Astrocyte of the spinal cord (primary cell): ENCODE data around the gene SMARCAL1.

Source experiments
- DNase-seq: peaks from one replicate; pipeline ENCODE4 v3.0.0; 2011; ENCODE audit warnings: low read depth, low spot score
- H3K4me3 ChIP-seq: 2 replicates; pipeline ENCODE4 v1.5.1; 2011; ENCODE audit warnings: low read depth, mild to moderate bottlenecking, low read length, moderate library complexity
- CTCF ChIP-seq: IDR thresholded peaks from 2 replicates; pipeline ENCODE4 v1.5.1; 2012; ENCODE audit warnings: low read depth, mild to moderate bottlenecking, low read length, inconsistent platforms
- in situ Hi-C: cut with HindIII; loops from 2 replicates; pipeline ENCODE4 v1.10.0; 2017; ENCODE audit warnings: low sequenced_read_pairs

SMARCAL1 gene

GRCh38 chr2:216406826-216407225, 5.5 kb upstream of the SMARCAL1 start:
- in situ Hi-C loops: no loop called here
- no peak for TF ChIP-seq CTCF
- H3K4me3 ChIP-seq: no peak overlapping the region
- no peak for DNase-seq

- no peak for DNase-seq
- in situ Hi-C loops: no loop called here
- no peak overlapping the region for H3K4me3 ChIP-seq
- no peak for TF ChIP-seq CTCF
These were observed 3.6 kb upstream of the SMARCAL1 start for GRCh38 chr2:216408426-216409290.

GRCh38 chr2:216410550-216410949, 1.7 kb upstream of the SMARCAL1 start:
- no peak overlapping the region for H3K4me3 ChIP-seq
- DNase-seq: no peak
- in situ Hi-C loops: no loop called here
- TF ChIP-seq CTCF: no peak

- H3K4me3 ChIP-seq: no peak overlapping the region
- in situ Hi-C loops: no loop called here
- TF ChIP-seq CTCF: no peak
- no peak for DNase-seq
These were observed 1.6 kb downstream of the SMARCAL1 start for GRCh38 chr2:216413882-216414281.

- H3K4me3 ChIP-seq: no peak overlapping the region
- no peak for DNase-seq
- in situ Hi-C loops: no loop called here
- TF ChIP-seq CTCF: no peak
These were observed 2.6 kb downstream of the SMARCAL1 start for GRCh38 chr2:216414772-216415319.

- no peak for TF ChIP-seq CTCF
- no peak overlapping the region for H3K4me3 ChIP-seq
- in situ Hi-C loops: no loop called here
- DNase-seq: no peak
These were observed 3.3 kb downstream of the SMARCAL1 start for GRCh38 chr2:216415541-216415940.
